A673 (cell line): ENCODE measurements around the gene SFSWAP. TPM values are rescaled to one million over a fixed set of nuclear protein-coding genes. Genes with fewer than 3 reads are reported as not detected.
"Not testable (repeated sequence)": the region's sequence is repeated elsewhere in the genome, so short reads cannot be mapped to it uniquely, and the experiment has no call there.

Source experiments
- BruUV-seq: library from RNA; stranded (reverse); fragments of 400-500 nt; replicated peaks from 2 replicates; lab custom pipeline; 2021; lab: Mats Ljungman, UMichigan
- CTCF ChIA-PET: fragments of 300-600 bp; sonication (Branson Sonifier 250); formaldehyde crosslinking; loops from one replicate; lab custom pipeline; 2022; ENCODE audit warnings: antibody characterized with exemption; lab: Charles Lee
- POLR2A ChIA-PET: fragments of 300-600 bp; sonication (Branson Sonifier 250); formaldehyde crosslinking; loops from one replicate; lab custom pipeline; 2022; ENCODE audit warnings: antibody characterized with exemption; ENCODE audit not compliant: low non-redundant PET; lab: Charles Lee
- DNase-seq: peaks from one replicate; pipeline ENCODE4 v3.0.0-alpha.2; 2015; ENCODE audit warnings: low spot score
- H3K27ac ChIP-seq: fragments of 200-600 bp; sonication (generic); 2 replicates; pipeline ENCODE4 v1.5.1; 2016; ENCODE audit warnings: mixed run types, low read depth, mild to moderate bottlenecking, mixed read lengths, antibody characterized with exemption, low read length; ENCODE audit not compliant: poor library complexity, severe bottlenecking
- H3K27me3 ChIP-seq: fragments of 200-600 bp; sonication (generic); replicated peaks from 2 replicates; pipeline ENCODE4 v1.6.1; 2017; ENCODE audit warnings: mixed run types, low read depth, mild to moderate bottlenecking, mixed read lengths, antibody characterized with exemption, low read length; ENCODE audit not compliant: insufficient read depth, poor library complexity
- H3K36me3 ChIP-seq: fragments of 200-600 bp; sonication (generic); 2 replicates; pipeline ENCODE4 v1.6.1; 2016; ENCODE audit warnings: mixed run types, mild to moderate bottlenecking, mixed read lengths, antibody characterized with exemption, low read length; ENCODE audit not compliant: insufficient read depth, poor library complexity, severe bottlenecking
- H3K4me1 ChIP-seq: fragments of 200-600 bp; sonication (generic); 2 replicates; pipeline ENCODE4 v1.6.1; 2017; ENCODE audit warnings: mixed run types, mild to moderate bottlenecking, mixed read lengths, antibody characterized with exemption, low read length; ENCODE audit not compliant: insufficient read depth, poor library complexity, severe bottlenecking
- H3K4me3 ChIP-seq: fragments of 200-600 bp; sonication (generic); 2 replicates; pipeline ENCODE4 v1.5.1; 2016; ENCODE audit warnings: low read depth, mixed run types, mild to moderate bottlenecking, mixed read lengths, low read length; ENCODE audit not compliant: poor library complexity, severe bottlenecking
- H3K9me3 ChIP-seq: fragments of 200-600 bp; sonication (generic); 2 replicates; pipeline ENCODE4 v1.6.1; 2016; ENCODE audit warnings: mixed run types, low read depth, mild to moderate bottlenecking, mixed read lengths, antibody characterized with exemption, low read length; ENCODE audit not compliant: poor library complexity, severe bottlenecking
- CTCF ChIP-seq: fragments of 300-800, 200-600 bp; sonication (generic); conservative IDR thresholded peaks from 2 replicates; pipeline ENCODE4 v1.5.1; 2017; ENCODE audit warnings: low read depth, mild to moderate bottlenecking, antibody characterized with exemption, low read length, moderate library complexity, mixed read lengths
- EZH2 ChIP-seq: fragments of 200-600 bp; sonication (generic); IDR thresholded peaks from 2 replicates; pipeline ENCODE4 v1.6.1; 2017; ENCODE audit warnings: borderline replicate concordance, low read depth, mild to moderate bottlenecking, mixed read lengths, antibody characterized with exemption, low read length; ENCODE audit not compliant: poor library complexity, severe bottlenecking
- intact Hi-C: fragments of 100-400 bp; cut with micrococcal nuclease; formaldehyde crosslinking; loops from one replicate; pipeline ENCODE4 v1.10.0; 2022; ENCODE audit not compliant: unreplicated experiment
- total RNA-seq: library from RNA; stranded (reverse); gene quantifications from 2 replicates; pipeline ENCODE4 v1.2.3, GENCODE V29; 2021

SFSWAP gene
- total RNA-seq, 1 experiment from 2014 or later = 66.4 TPM

GRCh38 chr12:131666978-131667601 lies 43.8 kb upstream of the SFSWAP start:
- CTCF ChIA-PET, POLR2A ChIA-PET: not testable (repeated sequence)

GRCh38 chr12:131671276-131671675 lies 39.6 kb upstream of the SFSWAP start:
- ChIA-PET CTCF (no interaction called here), POLR2A (no interaction called here)
- TF ChIP-seq CTCF = no peak
- no peak for TF ChIP-seq EZH2
- BruUV-seq = no TSS peak
- no peak overlapping the region for H3K4me3 ChIP-seq
- no peak for DNase-seq
- H3K4me1 ChIP-seq = no peaks in the 10 kb centered on the region
- no peaks in the 10 kb centered on the region for H3K36me3 ChIP-seq
- intact Hi-C loops = no loop called here
- H3K27ac ChIP-seq = no peak overlapping the region
- H3K27me3 ChIP-seq = peaks cover 42% of the 10 kb centered on the region
- no peaks in the 10 kb centered on the region for H3K9me3 ChIP-seq

More at GRCh38 chr12:131666978-131667601, 43.8 kb upstream of the SFSWAP start:
- H3K9me3 ChIP-seq, H3K4me1 ChIP-seq, DNase-seq, H3K4me3 ChIP-seq, H3K36me3 ChIP-seq, BruUV-seq, H3K27ac ChIP-seq: not testable (repeated sequence)
- intact Hi-C loops = loop anchor here (5.0 kb wide), 1 partner anchor 370 kb away; no protein-coding TSS in a partner anchor
- peaks cover 41% of the 10 kb centered on the region for H3K27me3 ChIP-seq

GRCh38 chr12:131671871-131672270 lies 39.0 kb upstream of the SFSWAP start:
- peaks cover 42% of the 10 kb centered on the region for H3K27me3 ChIP-seq
- DNase-seq = no peak
- no peaks in the 10 kb centered on the region for H3K9me3 ChIP-seq
- TF ChIP-seq CTCF (no peak), EZH2 (no peak)
- BruUV-seq = no TSS peak
- intact Hi-C loops = no loop called here
- ChIA-PET POLR2A (no interaction called here), CTCF (no interaction called here)
- H3K4me3 ChIP-seq = no peak overlapping the region
- no peak overlapping the region for H3K27ac ChIP-seq
- no peaks in the 10 kb centered on the region for H3K36me3 ChIP-seq
- H3K4me1 ChIP-seq = no peaks in the 10 kb centered on the region
